Fibroblast of lung (primary cell): Measurements from ENCODE around the gene ENPP6.

Experiments used
- EZH2 ChIP-seq: IDR thresholded peaks from 2 replicates; pipeline ENCODE4 v1.5.1; 2012; ENCODE audit warnings: low read length, control low read depth, mild to moderate bottlenecking; ENCODE audit errors: missing control alignments
- TF ChIP-seq, protein P1 (sequence below), 2 donors: IDR thresholded peaks in 1 of 2; conservative IDR thresholded peaks in 1 of 2; 1 replicate in 1 of 2; 2 replicates in 1 of 2; pipeline ENCODE4 v1.5.1; 2011 to 2012; ENCODE audit warnings: low read length in 2 of 2, control low read depth in 1 of 2, inconsistent platforms in 1 of 2, low read depth in 1 of 2, mild to moderate bottlenecking in 1 of 2

DNA sequence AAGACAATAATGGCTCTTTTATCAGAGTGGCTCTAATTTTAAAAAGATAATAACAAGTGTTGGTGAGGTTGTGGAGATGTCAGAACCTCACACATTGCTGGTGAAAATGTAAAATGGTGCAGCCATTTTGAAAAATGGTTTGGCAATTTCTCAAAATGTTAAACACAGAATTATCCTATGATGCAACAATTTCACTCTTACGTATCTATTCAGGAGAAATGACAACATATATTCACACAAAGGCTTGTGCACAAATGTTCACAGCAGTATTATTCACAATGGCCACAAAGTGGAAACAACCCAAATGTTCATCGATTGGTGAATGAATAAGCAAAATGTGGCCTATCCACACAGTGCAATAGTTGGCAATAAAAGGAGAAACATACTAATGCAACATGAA, 24.7 kb downstream of the ENPP6 start:
- TF ChIP-seq, protein P1, sequence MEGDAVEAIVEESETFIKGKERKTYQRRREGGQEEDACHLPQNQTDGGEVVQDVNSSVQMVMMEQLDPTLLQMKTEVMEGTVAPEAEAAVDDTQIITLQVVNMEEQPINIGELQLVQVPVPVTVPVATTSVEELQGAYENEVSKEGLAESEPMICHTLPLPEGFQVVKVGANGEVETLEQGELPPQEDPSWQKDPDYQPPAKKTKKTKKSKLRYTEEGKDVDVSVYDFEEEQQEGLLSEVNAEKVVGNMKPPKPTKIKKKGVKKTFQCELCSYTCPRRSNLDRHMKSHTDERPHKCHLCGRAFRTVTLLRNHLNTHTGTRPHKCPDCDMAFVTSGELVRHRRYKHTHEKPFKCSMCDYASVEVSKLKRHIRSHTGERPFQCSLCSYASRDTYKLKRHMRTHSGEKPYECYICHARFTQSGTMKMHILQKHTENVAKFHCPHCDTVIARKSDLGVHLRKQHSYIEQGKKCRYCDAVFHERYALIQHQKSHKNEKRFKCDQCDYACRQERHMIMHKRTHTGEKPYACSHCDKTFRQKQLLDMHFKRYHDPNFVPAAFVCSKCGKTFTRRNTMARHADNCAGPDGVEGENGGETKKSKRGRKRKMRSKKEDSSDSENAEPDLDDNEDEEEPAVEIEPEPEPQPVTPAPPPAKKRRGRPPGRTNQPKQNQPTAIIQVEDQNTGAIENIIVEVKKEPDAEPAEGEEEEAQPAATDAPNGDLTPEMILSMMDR (conservative IDR thresholded peaks at IDR 0.05 in 1 of 2, IDR thresholded peaks at IDR 0.05 in 1 of 2; ENCODE audit: low read depth in 1 of 2, low read length in 2 of 2), result no peak
- no peak for TF ChIP-seq EZH2
